Smooth muscle cell (in vitro differentiated cells): ENCODE data around the gene C3orf18. TPM values are rescaled to one million over a fixed set of nuclear protein-coding genes. Genes with fewer than 3 reads are reported as not detected.

Experiments
- DNase-seq: peaks from one replicate; lab custom pipeline; 2025; ENCODE audit not compliant: unreplicated experiment; lab: John Stamatoyannopoulos, UW
- H2AFZ ChIP-seq: fragments of 200-600 bp; sonication (generic); 2 replicates; pipeline ENCODE4 v1.6.0; 2016; ENCODE audit warnings: antibody characterized with exemption, low read depth, mild to moderate bottlenecking
- H3F3A ChIP-seq: fragments of 200-600 bp; sonication (generic); 2 replicates; pipeline ENCODE4 v1.6.0; 2017; ENCODE audit warnings: antibody characterized with exemption, low read depth
- H3K27ac ChIP-seq: fragments of 200-600 bp; sonication (generic); 2 replicates; pipeline ENCODE4 v1.5.1; 2016; ENCODE audit warnings: low read depth, mild to moderate bottlenecking
- H3K27me3 ChIP-seq: fragments of 200-600 bp; sonication (generic); 2 replicates; pipeline ENCODE4 v1.6.1; 2016; ENCODE audit warnings: low read depth, mild to moderate bottlenecking
- H3K36me3 ChIP-seq: fragments of 200-600 bp; sonication (generic); 2 replicates; pipeline ENCODE4 v1.5.1; 2016; ENCODE audit warnings: low read depth
- H3K4me1 ChIP-seq: fragments of 200-600 bp; sonication (generic); 2 replicates; pipeline ENCODE4 v1.5.1; 2016; ENCODE audit warnings: low read depth
- H3K4me2 ChIP-seq: fragments of 200-600 bp; sonication (generic); 2 replicates; pipeline ENCODE4 v1.6.0; 2016; ENCODE audit warnings: mild to moderate bottlenecking
- H3K4me3 ChIP-seq: fragments of 200-600 bp; sonication (generic); 2 replicates; pipeline ENCODE4 v1.5.1; 2016; ENCODE audit warnings: mild to moderate bottlenecking
- H3K79me2 ChIP-seq: fragments of 200-600 bp; sonication (generic); 2 replicates; pipeline ENCODE4 v1.6.0; 2016; ENCODE audit warnings: low read depth, mild to moderate bottlenecking
- H3K9ac ChIP-seq: fragments of 200-600 bp; sonication (generic); 2 replicates; pipeline ENCODE4 v1.6.0; 2016; ENCODE audit warnings: low read depth
- H3K9me3 ChIP-seq: fragments of 200-600 bp; sonication (generic); replicated peaks from 2 replicates; pipeline ENCODE4 v1.5.1; 2016; ENCODE audit warnings: low read depth
- H4K20me1 ChIP-seq: fragments of 200-600 bp; sonication (generic); 2 replicates; pipeline ENCODE4 v1.6.0; 2016; ENCODE audit warnings: low read depth
- CTCF ChIP-seq: fragments of 200-600 bp; sonication (generic); IDR thresholded peaks from 2 replicates; pipeline ENCODE4 v1.5.1; 2017; ENCODE audit warnings: borderline replicate concordance, mild to moderate bottlenecking, antibody characterized with exemption; ENCODE audit not compliant: insufficient read depth, poor library complexity, severe bottlenecking
- WGBS: methylation state at CpG from one replicate; pipeline ENCODE4 v1.1.7; 2016; ENCODE audit warnings: low lambda C conversion rate; 5-methylcytosine and 5-hydroxymethylcytosine counted together
- polyA plus RNA-seq: library from polyadenylated mRNA; unstranded; fragments of >200 nt; fragmentation: Nextera tagmentation; extraction: Ambion mirVana; gene quantifications from 2 replicates; pipeline ENCODE4 v1.2.1, GENCODE V29; 2016
- total RNA-seq: library from RNA; depleted of rRNA; stranded (reverse); fragments of >200 nt; gene quantifications from 2 replicates; pipeline ENCODE4 v1.2.3, GENCODE V29; 2014

Gene C3orf18
- total and polyA plus RNA-seq, 2 experiments from 2014 or later, result 8.7 to 20.0 TPM

GRCh38 chr3:50539356-50540286 lies 27.9 kb downstream of the C3orf18 start:
- Histone ChIP-seq H3K27ac (no peak overlapping the region), H3K79me2 (no peaks in the 10 kb centered on the region), H3F3A (no peaks in the 10 kb centered on the region), H3K9ac (no peak overlapping the region), H4K20me1 (no peaks in the 10 kb centered on the region), H3K4me2 (no peak overlapping the region), H2AFZ (no peak overlapping the region), H3K4me1 (peaks cover 9% of the 10 kb centered on the region), H3K27me3 (peaks cover 7% of the 10 kb centered on the region), H3K9me3 (no peaks in the 10 kb centered on the region), H3K4me3 (no peak overlapping the region), H3K36me3 (no peaks in the 10 kb centered on the region)
- no peak for DNase-seq
- WGBS, result 76% methylated on average over 10 of the region's 18 CpGs
- TF ChIP-seq CTCF, result no peak

- H3K27me3 ChIP-seq, result peaks cover 7% of the 10 kb centered on the region
- no peak overlapping the region for H3K4me2 ChIP-seq
- no peak overlapping the region for H3K9ac ChIP-seq
- no peaks in the 10 kb centered on the region for H3K9me3 ChIP-seq
- no peak overlapping the region for H3K4me3 ChIP-seq
- no peaks in the 10 kb centered on the region for H3F3A ChIP-seq
- H4K20me1 ChIP-seq, result no peaks in the 10 kb centered on the region
- TF ChIP-seq CTCF, result no peak
- H3K36me3 ChIP-seq, result no peaks in the 10 kb centered on the region
- 83% methylated on average over 4 of the region's 4 CpGs for WGBS
- no peak overlapping the region for H3K27ac ChIP-seq
- H3K79me2 ChIP-seq, result no peaks in the 10 kb centered on the region
- H2AFZ ChIP-seq, result no peak overlapping the region
- DNase-seq, result no peak
- H3K4me1 ChIP-seq, result peaks cover 9% of the 10 kb centered on the region
Observed at GRCh38 chr3:50537421-50538129, 30.0 kb downstream of the C3orf18 start.

- H3K27me3 ChIP-seq, result peaks cover 7% of the 10 kb centered on the region
- DNase-seq, result no peak
- no peaks in the 10 kb centered on the region for H3K36me3 ChIP-seq
- 91% methylated on average over 5 of the region's 5 CpGs for WGBS
- no peak overlapping the region for H3K9ac ChIP-seq
- H3K79me2 ChIP-seq, result no peaks in the 10 kb centered on the region
- no peak overlapping the region for H2AFZ ChIP-seq
- TF ChIP-seq CTCF, result no peak
- H3K4me2 ChIP-seq, result no peak overlapping the region
- no peaks in the 10 kb centered on the region for H3F3A ChIP-seq
- no peak overlapping the region for H3K27ac ChIP-seq
- no peak overlapping the region for H3K4me3 ChIP-seq
- H3K9me3 ChIP-seq, result no peaks in the 10 kb centered on the region
- peaks cover 9% of the 10 kb centered on the region for H3K4me1 ChIP-seq
- H4K20me1 ChIP-seq, result no peaks in the 10 kb centered on the region
Observed at GRCh38 chr3:50536471-50537180, 30.9 kb downstream of the C3orf18 start.
